ENCODE results near the gene MAP3K21.

DNA sequence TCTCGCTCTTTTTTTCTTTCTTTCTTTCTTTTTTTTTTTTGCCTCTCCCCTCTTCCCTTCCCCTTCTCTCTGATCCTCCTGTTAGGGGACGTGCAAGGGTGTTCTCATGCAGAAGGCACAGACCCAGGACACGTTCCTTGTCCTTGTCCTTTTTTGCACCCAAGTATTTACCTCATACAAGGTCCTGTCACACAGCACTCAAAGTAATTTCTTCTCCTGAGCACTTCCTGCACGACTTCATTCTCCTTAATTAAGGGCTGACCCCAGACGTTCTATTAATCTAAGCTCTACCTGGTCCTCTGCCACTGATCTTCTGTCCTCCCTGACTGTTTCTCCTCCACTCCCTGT lies 31.6 kb upstream of the MAP3K21 start:
- no peak for TF ChIP-seq POLR2A (IDR thresholded peaks at IDR 0.05)
- TF ChIP-seq, protein P1, sequence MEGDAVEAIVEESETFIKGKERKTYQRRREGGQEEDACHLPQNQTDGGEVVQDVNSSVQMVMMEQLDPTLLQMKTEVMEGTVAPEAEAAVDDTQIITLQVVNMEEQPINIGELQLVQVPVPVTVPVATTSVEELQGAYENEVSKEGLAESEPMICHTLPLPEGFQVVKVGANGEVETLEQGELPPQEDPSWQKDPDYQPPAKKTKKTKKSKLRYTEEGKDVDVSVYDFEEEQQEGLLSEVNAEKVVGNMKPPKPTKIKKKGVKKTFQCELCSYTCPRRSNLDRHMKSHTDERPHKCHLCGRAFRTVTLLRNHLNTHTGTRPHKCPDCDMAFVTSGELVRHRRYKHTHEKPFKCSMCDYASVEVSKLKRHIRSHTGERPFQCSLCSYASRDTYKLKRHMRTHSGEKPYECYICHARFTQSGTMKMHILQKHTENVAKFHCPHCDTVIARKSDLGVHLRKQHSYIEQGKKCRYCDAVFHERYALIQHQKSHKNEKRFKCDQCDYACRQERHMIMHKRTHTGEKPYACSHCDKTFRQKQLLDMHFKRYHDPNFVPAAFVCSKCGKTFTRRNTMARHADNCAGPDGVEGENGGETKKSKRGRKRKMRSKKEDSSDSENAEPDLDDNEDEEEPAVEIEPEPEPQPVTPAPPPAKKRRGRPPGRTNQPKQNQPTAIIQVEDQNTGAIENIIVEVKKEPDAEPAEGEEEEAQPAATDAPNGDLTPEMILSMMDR (IDR thresholded peaks at IDR 0.05 in 8 of 11, conservative IDR thresholded peaks at IDR 0.05 in 3 of 11) = no peak

Data from spleen (tissue), 7 donors.